Erythroblast (primary cell): ENCODE data around the gene MECP2.

ENCODE experiments used
- GATA1 ChIP-seq: IDR thresholded peaks from 2 replicates; pipeline ENCODE4 v1.6.1; 2011; ENCODE audit warnings: low read depth, mild to moderate bottlenecking, control low read depth, low read length, moderate library complexity
- POLR2A ChIP-seq: IDR thresholded peaks from 2 replicates; pipeline ENCODE4 v1.6.1; 2011; ENCODE audit warnings: mild to moderate bottlenecking, low read length

DNA sequence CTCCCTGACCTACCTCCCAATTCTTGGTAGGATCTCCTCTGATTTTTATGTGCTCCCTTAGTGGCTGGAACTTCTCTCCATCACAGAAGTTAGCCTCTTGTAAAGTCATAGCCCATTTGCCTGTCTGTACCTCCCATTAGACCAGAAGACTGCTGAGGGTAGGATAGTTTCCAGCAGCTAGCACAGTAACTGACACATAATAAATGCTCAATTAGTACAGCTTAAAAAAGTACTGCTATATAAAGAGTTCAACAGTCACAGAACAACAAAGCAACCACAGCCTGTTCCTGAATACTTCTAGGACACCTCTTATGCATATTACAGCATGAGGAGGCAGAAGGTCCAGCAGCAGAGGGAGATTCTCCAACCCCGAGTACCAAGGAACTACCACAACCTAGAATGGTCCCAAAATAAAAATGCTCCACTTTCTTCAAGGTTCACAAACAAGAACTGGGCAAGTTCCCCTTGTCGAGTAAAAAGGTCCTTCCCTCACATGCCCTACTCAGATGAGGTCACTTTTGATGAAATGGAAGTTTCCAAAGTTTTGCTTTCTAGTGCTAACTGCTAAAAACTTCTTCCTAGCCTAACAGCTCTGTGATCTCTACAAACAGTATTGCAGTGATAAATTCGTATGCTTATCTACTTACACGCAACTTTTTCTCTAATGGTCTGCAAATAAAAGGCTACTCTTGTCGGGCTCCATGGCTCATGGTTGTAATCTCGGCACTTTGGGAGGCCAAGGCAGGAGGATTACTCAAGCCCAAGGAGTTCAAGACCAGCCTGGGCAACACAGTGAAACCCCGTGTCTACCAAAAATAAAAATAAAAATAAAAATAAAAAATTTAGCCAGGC lies 12.8 kb downstream of the MECP2 start:
- TF ChIP-seq POLR2A (no peak), GATA1 (no peak)
